H1 (cell line): ENCODE results near the gene SNTG2. TPM values are rescaled to one million over a fixed set of nuclear protein-coding genes. Genes with fewer than 3 reads are reported as not detected.

Experiments
- CTCF ChIA-PET: fragments of 300-600 bp; sonication (Branson Sonifier 250); formaldehyde crosslinking; loops from one replicate; lab custom pipeline; 2021; ENCODE audit not compliant: partially characterized antibody; lab: Charles Lee
- POLR2A ChIA-PET: fragments of 300-600 bp; sonication (Branson Sonifier 250); formaldehyde crosslinking; loops from one replicate; lab custom pipeline; 2021; ENCODE audit warnings: inconsistent platforms; ENCODE audit not compliant: partially characterized antibody; lab: Charles Lee
- DNase-seq, 2 experiments: peaks; one replicate each; pipeline versions ENCODE4 v3.0.0 to v3.0.0-alpha.2; 2010 to 2022; ENCODE audit warnings: low spot score in 2 of 2, low read depth in 1 of 2, mixed read lengths in 1 of 2
- FAIRE-seq: peaks from 2 replicates; lab custom pipeline; 2011; peaks lifted over from hg19 to GRCh38; lab: Jason Lieb, UNC
- H2AFZ ChIP-seq: 2 replicates; pipeline ENCODE4 v1.8.1; 2012; ENCODE audit warnings: low read length, inconsistent platforms
- H2AK5ac ChIP-seq: 2 replicates; pipeline ENCODE4 v1.6.1; 2013; ENCODE audit warnings: low read depth, low read length
- H2BK120ac ChIP-seq: replicated peaks from 2 replicates; pipeline ENCODE3; 2013; ENCODE audit warnings: low read depth, low read length, inconsistent platforms
- H2BK12ac ChIP-seq: 2 replicates; pipeline ENCODE4 v1.6.1; 2013; ENCODE audit warnings: low read depth, low read length
- H2BK15ac ChIP-seq: 2 replicates; pipeline ENCODE4 v1.6.1; 2013; ENCODE audit warnings: low read length
- H2BK20ac ChIP-seq: 2 replicates; pipeline ENCODE4 v1.6.1; 2013; ENCODE audit warnings: low read length
- H2BK5ac ChIP-seq: 2 replicates; pipeline ENCODE4 v1.6.1; 2013; ENCODE audit warnings: low read depth, low read length
- H3K14ac ChIP-seq: 2 replicates; pipeline ENCODE4 v1.6.1; 2013; ENCODE audit warnings: inconsistent platforms; ENCODE audit not compliant: insufficient read length
- H3K18ac ChIP-seq: 2 replicates; pipeline ENCODE4 v1.6.1; 2013; ENCODE audit warnings: low read length; ENCODE audit errors: extremely low read depth
- H3K23ac ChIP-seq: 2 replicates; pipeline ENCODE4 v1.6.1; 2013; ENCODE audit warnings: inconsistent platforms; ENCODE audit not compliant: insufficient read length
- H3K23me2 ChIP-seq: 2 replicates; pipeline ENCODE4 v1.6.1; 2013; ENCODE audit warnings: low read depth, low read length
- H3K27ac ChIP-seq: 2 replicates; pipeline ENCODE4 v1.6.1; 2011; ENCODE audit warnings: low read depth, low read length, inconsistent platforms
- H3K27me3 ChIP-seq, 4 experiments: replicated peaks in 1 of 4; 1 replicate in 1 of 4; 2 replicates in 3 of 4; pipeline versions ENCODE4 v1.6.1 to v1.8.1; 2011 to 2013; ENCODE audit warnings: low read length in 3 of 4, mild to moderate bottlenecking in 3 of 4, inconsistent platforms in 2 of 4, mixed read lengths in 2 of 4, moderate library complexity in 1 of 4; ENCODE audit not compliant: control insufficient read depth in 3 of 4, insufficient read depth in 3 of 4; ENCODE audit errors: extremely low read depth in 1 of 4
- H3K36me3 ChIP-seq, 4 experiments: 2 replicates each; pipeline versions ENCODE4 v1.6.1 to v1.8.1; 2011 to 2013; ENCODE audit warnings: mild to moderate bottlenecking in 4 of 4, low read length in 3 of 4, moderate library complexity in 2 of 4, control low read depth in 1 of 4, inconsistent platforms in 1 of 4; ENCODE audit not compliant: insufficient read depth in 4 of 4, control insufficient read depth in 2 of 4
- H3K4ac ChIP-seq: replicated peaks from 2 replicates; pipeline ENCODE3; 2013; ENCODE audit warnings: low read length, low read depth, mixed read lengths, inconsistent platforms; ENCODE audit not compliant: insufficient read length
- H3K4me1 ChIP-seq, 4 experiments: replicated peaks in 1 of 4; 1 replicate in 1 of 4; 2 replicates in 3 of 4; pipeline versions ENCODE4 v1.6.1 to v1.8.1; 2011 to 2013; ENCODE audit warnings: low read length in 3 of 4, inconsistent platforms in 2 of 4, mixed read lengths in 1 of 4; ENCODE audit not compliant: insufficient read depth in 4 of 4, control insufficient read depth in 3 of 4
- H3K4me2 ChIP-seq, 2 experiments: 2 replicates each; pipeline versions ENCODE4 v1.6.1 to v1.8.1; 2011 to 2013; ENCODE audit warnings: low read depth in 2 of 2, low read length in 2 of 2, control low read depth in 1 of 2, inconsistent platforms in 1 of 2, mild to moderate bottlenecking in 1 of 2; ENCODE audit not compliant: insufficient read depth in 1 of 2
- H3K4me3 ChIP-seq, 4 experiments: fragments of 200-600, 300-600 bp in 1 of 4; sonication (generic), shearing (Covaris generic), sonication (Bioruptor Twin) in 1 of 4; 2 replicates each; pipeline versions ENCODE4 v1.5.1 to v1.8.1; 2011 to 2016; ENCODE audit warnings: low read length in 4 of 4, low read depth in 3 of 4, control low read depth in 2 of 4, inconsistent platforms in 2 of 4, mild to moderate bottlenecking in 2 of 4, mixed read lengths in 1 of 4, moderate library complexity in 1 of 4; ENCODE audit not compliant: insufficient read depth in 2 of 4; ENCODE audit errors: extremely low read depth in 1 of 4
- H3K56ac ChIP-seq: replicated peaks from 2 replicates; pipeline ENCODE3; 2013; ENCODE audit warnings: low read depth, mild to moderate bottlenecking, mixed read lengths, low read length, inconsistent platforms; ENCODE audit not compliant: insufficient read length
- H3K79me1 ChIP-seq: 2 replicates; pipeline ENCODE4 v1.6.1; 2013; ENCODE audit warnings: low read depth, low read length, control low read depth
- H3K79me2 ChIP-seq, 2 experiments: 2 replicates each; pipeline versions ENCODE4 v1.6.1 to v1.8.1; 2012 to 2013; ENCODE audit warnings: low read length in 2 of 2, mild to moderate bottlenecking in 2 of 2, inconsistent platforms in 1 of 2; ENCODE audit not compliant: insufficient read depth in 2 of 2, control insufficient read depth in 1 of 2
- H3K9ac ChIP-seq, 4 experiments: replicated peaks in 1 of 4; 1 replicate in 1 of 4; 2 replicates in 3 of 4; pipeline versions ENCODE4 v1.6.1 to v1.8.1; 2011 to 2013; ENCODE audit warnings: low read depth in 3 of 4, low read length in 3 of 4, control low read depth in 2 of 4, mild to moderate bottlenecking in 2 of 4, moderate library complexity in 2 of 4, inconsistent platforms in 1 of 4; ENCODE audit errors: extremely low read depth in 1 of 4
- H3K9me3 ChIP-seq, 2 experiments: 2 replicates each; pipeline versions ENCODE4 v1.6.1 to v1.8.1; 2012 to 2013; ENCODE audit warnings: mild to moderate bottlenecking in 2 of 2, moderate library complexity in 2 of 2, control low read depth in 1 of 2, inconsistent platforms in 1 of 2, low read depth in 1 of 2, low read length in 1 of 2, mixed read lengths in 1 of 2; ENCODE audit not compliant: insufficient read depth in 2 of 2
- H4K20me1 ChIP-seq, 2 experiments: replicated peaks in 1 of 2; 2 replicates each; pipeline versions ENCODE3 to v1.8.1; 2011 to 2013; ENCODE audit warnings: inconsistent platforms in 2 of 2, low read length in 2 of 2, mild to moderate bottlenecking in 1 of 2; ENCODE audit not compliant: insufficient read depth in 2 of 2, control insufficient read depth in 1 of 2
- H4K5ac ChIP-seq: 2 replicates; pipeline ENCODE4 v1.6.1; 2013; ENCODE audit warnings: low read length, low read depth, mixed read lengths, inconsistent platforms; ENCODE audit not compliant: insufficient read length
- H4K8ac ChIP-seq: 2 replicates; pipeline ENCODE4 v1.8.0; 2013; ENCODE audit warnings: mild to moderate bottlenecking, moderate library complexity, low read length, inconsistent platforms; ENCODE audit not compliant: insufficient read depth; ENCODE audit errors: extremely low read depth
- H4K91ac ChIP-seq: replicated peaks from 2 replicates; pipeline ENCODE3; 2013; ENCODE audit warnings: low read length, mixed read lengths, inconsistent platforms; ENCODE audit not compliant: insufficient read length
- ATF2 ChIP-seq: IDR thresholded peaks from 2 replicates; pipeline ENCODE4 v1.6.1; 2012; ENCODE audit warnings: low read length, inconsistent platforms
- KDM1A ChIP-seq: fragments of 200-600, 300-600 bp; sonication (generic); IDR thresholded peaks from 2 replicates; pipeline ENCODE4 v1.7.1; 2016; ENCODE audit warnings: mild to moderate bottlenecking, low read length, borderline replicate concordance
- KDM5A ChIP-seq: fragments of 200-600 bp; IDR thresholded peaks from 2 replicates; pipeline ENCODE4 v1.7.1; 2012; ENCODE audit warnings: mild to moderate bottlenecking, low read length, inconsistent platforms, mixed read lengths
- NANOG ChIP-seq: IDR thresholded peaks from 2 replicates; pipeline ENCODE4 v1.6.1; 2011; ENCODE audit warnings: low read length, low read depth, mild to moderate bottlenecking, inconsistent platforms; ENCODE audit not compliant: insufficient read depth, poor library complexity, severe bottlenecking
- POLR2A ChIP-seq, 2 experiments: IDR thresholded peaks; 1 replicate in 1 of 2; 2 replicates in 1 of 2; pipeline ENCODE4 v1.6.1; 2011; ENCODE audit warnings: low read depth in 2 of 2, low read length in 2 of 2, mild to moderate bottlenecking in 2 of 2; ENCODE audit errors: control extremely low read depth in 1 of 2
- SAP30 ChIP-seq: fragments of 300-600 bp; sonication (generic); IDR thresholded peaks from 2 replicates; pipeline ENCODE4 v1.7.1; 2012; ENCODE audit warnings: low read length, moderate library complexity, mild to moderate bottlenecking, inconsistent platforms; ENCODE audit not compliant: insufficient read depth, insufficient replicate concordance
- SIX5 ChIP-seq: IDR thresholded peaks from 2 replicates; pipeline ENCODE4 v1.6.1; 2011; ENCODE audit warnings: mild to moderate bottlenecking, low read depth, low read length
- SRF ChIP-seq: IDR thresholded peaks from 2 replicates; pipeline ENCODE4 v1.6.1; 2011; ENCODE audit warnings: mild to moderate bottlenecking, low read depth, low read length, moderate library complexity
- ZNF274 ChIP-seq: IDR thresholded peaks from 2 replicates; pipeline ENCODE4 v1.7.0; 2012; ENCODE audit warnings: low read length, borderline replicate concordance; ENCODE audit errors: extremely low read depth
- WGBS, 2 experiments: shearing (Covaris generic) in 1 of 2; methylation state at CpG; one replicate each; pipeline versions ENCODE4 v1.1.6 to v1.1.7; 2013 to 2015; ENCODE audit warnings: low lambda C conversion rate in 2 of 2, mixed read lengths in 2 of 2, inconsistent platforms in 1 of 2, low coverage in 1 of 2, missing lambda C conversion rate in 1 of 2; ENCODE audit not compliant: insufficient replicate concordance in 2 of 2, insufficient coverage in 1 of 2, insufficient read length in 1 of 2; ENCODE audit errors: extremely low coverage in 1 of 2, missing lambda C conversion rate in 1 of 2; 5-methylcytosine and 5-hydroxymethylcytosine counted together
- polyA plus RNA-seq, 7 experiments: library from polyadenylated mRNA; depleted of rRNA in 3 of 7; stranded (reverse) in 5 of 7; unstranded in 2 of 7; fragments of >200 nt in 5 of 7; fragments of 200-250 nt in 2 of 7; gene quantifications; 1 replicate in 5 of 7; 2 replicates in 1 of 7; 4 replicates in 1 of 7; pipeline versions ENCODE4 v1.2.1 to v1.2.3, GENCODE V29; 2011 to 2013; ENCODE audit warnings: missing spikeins in 2 of 7, mixed read lengths in 2 of 7
- total RNA-seq: library from RNA; stranded (reverse); fragmentation: NEBNext Ultra II Directional; extraction: Animal tissue kit (Norgen Biotek cat#: 25700); gene quantifications from 2 replicates; pipeline ENCODE4 v1.2.1, GENCODE V29; 2021
- TF ChIP-seq, protein P1 (sequence below): IDR thresholded peaks from 2 replicates; pipeline ENCODE4 v1.6.1; 2012; ENCODE audit warnings: inconsistent platforms

SNTG2 gene
- total and polyA plus RNA-seq, 2 of the 8 experiments (the other 6 are each of a cell fraction or from before 2014, with no cell fraction given) = 6.6 to 18.1 TPM

DNA sequence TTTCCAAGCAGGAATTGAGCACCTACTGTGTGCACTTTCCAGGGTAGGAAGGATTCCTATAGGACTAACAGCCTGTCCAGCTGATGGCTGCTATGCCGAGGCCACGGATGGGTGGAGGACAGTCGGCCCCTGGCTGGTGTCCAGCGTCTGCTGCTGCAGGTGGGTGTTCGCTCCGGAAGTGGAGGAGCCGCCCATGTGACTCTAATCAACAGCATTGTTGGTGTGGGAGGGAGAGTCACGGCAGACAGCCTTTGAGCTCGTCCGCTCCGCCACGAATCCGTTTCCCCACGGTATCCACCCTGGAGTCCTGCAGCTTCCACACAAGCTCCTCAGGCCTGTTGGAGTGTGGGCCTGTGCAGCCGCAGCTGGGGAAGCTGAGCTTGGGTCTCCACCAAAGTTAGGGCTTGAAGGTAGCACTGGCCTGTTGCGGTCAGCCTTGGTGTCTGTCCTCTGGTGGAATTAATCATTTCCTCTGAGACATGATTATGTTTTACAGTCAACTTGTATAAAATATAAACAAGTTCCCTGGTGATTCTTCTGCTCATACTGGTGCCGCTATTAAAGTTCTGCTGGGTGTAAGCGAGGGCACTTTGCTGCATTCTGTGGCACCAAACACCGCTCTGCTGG is 276.7 kb downstream of the SNTG2 start:
- no peak overlapping the region for H3K4ac ChIP-seq
- no peaks in the 10 kb centered on the region for H3K79me1 ChIP-seq
- H3K36me3 ChIP-seq = peaks cover 0 to 6% (median 0%) of the 10 kb centered on the region in 4 experiments; a peak in 2 of 8 replicates
- H2BK5ac ChIP-seq = no peak overlapping the region
- no peak overlapping the region for H3K4me2 ChIP-seq
- no peak overlapping the region for H4K91ac ChIP-seq
- no peak overlapping the region for H2BK12ac ChIP-seq
- no peaks in the 10 kb centered on the region for H3K4me1 ChIP-seq
- H2BK20ac ChIP-seq = no peak overlapping the region
- no peak overlapping the region for H3K56ac ChIP-seq
- POLR2A ChIA-PET = no interaction called here
- WGBS, 2 experiments = 96% methylated on average over 19 of the region's 19 CpGs; no CpG with 5 or more reads in 1 of the 2 experiments
- no peak overlapping the region for H4K5ac ChIP-seq
- CTCF ChIA-PET = interaction anchor here (1.4 kb wide), 1 partner anchor 17 kb away, joined by 3 read pairs; no protein-coding TSS in a partner anchor
- no peak for TF ChIP-seq SRF
- no peak for TF ChIP-seq KDM1A
- no peak for TF ChIP-seq ZNF274
- no peak for TF ChIP-seq POLR2A (IDR thresholded peaks at IDR 0.05; ENCODE audit: control extremely low read depth in 1 of 2, low read depth in 2 of 2, low read length in 2 of 2)
- TF ChIP-seq ATF2 = no peak
- TF ChIP-seq NANOG = no peak
- no peak for TF ChIP-seq KDM5A
- TF ChIP-seq, protein P1, sequence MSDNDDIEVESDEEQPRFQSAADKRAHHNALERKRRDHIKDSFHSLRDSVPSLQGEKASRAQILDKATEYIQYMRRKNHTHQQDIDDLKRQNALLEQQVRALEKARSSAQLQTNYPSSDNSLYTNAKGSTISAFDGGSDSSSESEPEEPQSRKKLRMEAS = no peak
- TF ChIP-seq SIX5 = no peak
- TF ChIP-seq SAP30 = no peak
- no peak overlapping the region for H3K23ac ChIP-seq
- H3K27me3 ChIP-seq = no peaks in the 10 kb centered on the region
- H3K9ac ChIP-seq = no peak overlapping the region
- no peak overlapping the region for H2AFZ ChIP-seq
- no peak overlapping the region for H4K8ac ChIP-seq
- H2AK5ac ChIP-seq = no peak overlapping the region
- H3K14ac ChIP-seq = no peak overlapping the region
- H3K23me2 ChIP-seq = no peaks in the 10 kb centered on the region
- no peak overlapping the region for H3K4me3 ChIP-seq
- H2BK120ac ChIP-seq = no peak overlapping the region
- no peak overlapping the region for H3K18ac ChIP-seq
- FAIRE-seq (no peak), DNase-seq (no peak)
- H4K20me1 ChIP-seq = peaks cover 0 to 1% of the 10 kb centered on the region in 2 experiments
- peaks cover 6 to 23% of the 10 kb centered on the region in 2 experiments; a peak in 3 of 4 replicates for H3K9me3 ChIP-seq
- H2BK15ac ChIP-seq = no peak overlapping the region
- no peaks in the 10 kb centered on the region for H3K79me2 ChIP-seq
- H3K27ac ChIP-seq = no peak overlapping the region
